Smooth muscle cell (in vitro differentiated cells): ENCODE results near the gene SCPEP1. TPM values are rescaled to one million over a fixed set of nuclear protein-coding genes. Genes with fewer than 3 reads are reported as not detected.

ENCODE experiments used
- DNase-seq: peaks from one replicate; lab custom pipeline; 2025; ENCODE audit not compliant: unreplicated experiment; lab: John Stamatoyannopoulos, UW
- H2AFZ ChIP-seq: fragments of 200-600 bp; sonication (generic); 2 replicates; pipeline ENCODE4 v1.6.0; 2016; ENCODE audit warnings: antibody characterized with exemption, low read depth, mild to moderate bottlenecking
- H3F3A ChIP-seq: fragments of 200-600 bp; sonication (generic); 2 replicates; pipeline ENCODE4 v1.6.0; 2017; ENCODE audit warnings: antibody characterized with exemption, low read depth
- H3K27ac ChIP-seq: fragments of 200-600 bp; sonication (generic); 2 replicates; pipeline ENCODE4 v1.5.1; 2016; ENCODE audit warnings: low read depth, mild to moderate bottlenecking
- H3K27me3 ChIP-seq: fragments of 200-600 bp; sonication (generic); 2 replicates; pipeline ENCODE4 v1.6.1; 2016; ENCODE audit warnings: low read depth, mild to moderate bottlenecking
- H3K36me3 ChIP-seq: fragments of 200-600 bp; sonication (generic); 2 replicates; pipeline ENCODE4 v1.5.1; 2016; ENCODE audit warnings: low read depth
- H3K4me1 ChIP-seq: fragments of 200-600 bp; sonication (generic); 2 replicates; pipeline ENCODE4 v1.5.1; 2016; ENCODE audit warnings: low read depth
- H3K4me2 ChIP-seq: fragments of 200-600 bp; sonication (generic); 2 replicates; pipeline ENCODE4 v1.6.0; 2016; ENCODE audit warnings: mild to moderate bottlenecking
- H3K4me3 ChIP-seq: fragments of 200-600 bp; sonication (generic); 2 replicates; pipeline ENCODE4 v1.5.1; 2016; ENCODE audit warnings: mild to moderate bottlenecking
- H3K79me2 ChIP-seq: fragments of 200-600 bp; sonication (generic); 2 replicates; pipeline ENCODE4 v1.6.0; 2016; ENCODE audit warnings: low read depth, mild to moderate bottlenecking
- H3K9ac ChIP-seq: fragments of 200-600 bp; sonication (generic); 2 replicates; pipeline ENCODE4 v1.6.0; 2016; ENCODE audit warnings: low read depth
- H3K9me3 ChIP-seq: fragments of 200-600 bp; sonication (generic); replicated peaks from 2 replicates; pipeline ENCODE4 v1.5.1; 2016; ENCODE audit warnings: low read depth
- H4K20me1 ChIP-seq: fragments of 200-600 bp; sonication (generic); 2 replicates; pipeline ENCODE4 v1.6.0; 2016; ENCODE audit warnings: low read depth
- WGBS: methylation state at CpG from one replicate; pipeline ENCODE4 v1.1.7; 2016; ENCODE audit warnings: low lambda C conversion rate; 5-methylcytosine and 5-hydroxymethylcytosine counted together
- polyA plus RNA-seq: library from polyadenylated mRNA; unstranded; fragments of >200 nt; fragmentation: Nextera tagmentation; extraction: Ambion mirVana; gene quantifications from 2 replicates; pipeline ENCODE4 v1.2.1, GENCODE V29; 2016
- total RNA-seq: library from RNA; depleted of rRNA; stranded (reverse); fragments of >200 nt; gene quantifications from 2 replicates; pipeline ENCODE4 v1.2.3, GENCODE V29; 2014
- TF ChIP-seq, protein P1 (sequence below): fragments of 200-600 bp; sonication (generic); IDR thresholded peaks from 2 replicates; pipeline ENCODE4 v1.5.1; 2017; ENCODE audit warnings: borderline replicate concordance, mild to moderate bottlenecking, antibody characterized with exemption; ENCODE audit not compliant: insufficient read depth, poor library complexity, severe bottlenecking

The SCPEP1 gene
- total and polyA plus RNA-seq, 2 experiments from 2014 or later = 42.8 to 48.5 TPM

DNA sequence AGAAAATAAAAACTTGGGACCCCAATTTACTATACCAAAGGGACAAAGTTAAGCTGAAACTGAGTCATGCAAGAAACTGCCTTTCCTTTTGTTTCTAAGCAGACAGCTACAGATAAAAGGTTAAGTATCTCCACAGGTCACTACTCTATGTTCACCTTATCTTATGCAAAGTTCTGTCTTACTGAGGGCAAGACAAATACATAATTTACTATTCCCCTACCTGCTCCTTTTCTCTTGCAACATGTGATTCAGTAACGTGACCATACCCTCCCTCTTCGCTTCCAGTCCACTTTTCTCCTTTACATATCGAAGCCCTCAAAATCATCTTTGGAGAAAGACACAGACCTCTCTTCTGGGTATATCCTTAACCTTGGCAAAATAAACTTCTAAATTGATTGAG lies 42.3 kb downstream of the SCPEP1 start:
- H3K9me3 ChIP-seq = no peaks in the 10 kb centered on the region
- no peaks in the 10 kb centered on the region for H3K4me1 ChIP-seq
- no peaks in the 10 kb centered on the region for H3K79me2 ChIP-seq
- H4K20me1 ChIP-seq = no peaks in the 10 kb centered on the region
- no peak overlapping the region for H3K4me2 ChIP-seq
- H3K27ac ChIP-seq = no peak overlapping the region
- no peak overlapping the region for H3K4me3 ChIP-seq
- DNase-seq = no peak
- H2AFZ ChIP-seq = no peak overlapping the region
- H3K9ac ChIP-seq = no peak overlapping the region
- no peaks in the 10 kb centered on the region for H3F3A ChIP-seq
- TF ChIP-seq, protein P1, sequence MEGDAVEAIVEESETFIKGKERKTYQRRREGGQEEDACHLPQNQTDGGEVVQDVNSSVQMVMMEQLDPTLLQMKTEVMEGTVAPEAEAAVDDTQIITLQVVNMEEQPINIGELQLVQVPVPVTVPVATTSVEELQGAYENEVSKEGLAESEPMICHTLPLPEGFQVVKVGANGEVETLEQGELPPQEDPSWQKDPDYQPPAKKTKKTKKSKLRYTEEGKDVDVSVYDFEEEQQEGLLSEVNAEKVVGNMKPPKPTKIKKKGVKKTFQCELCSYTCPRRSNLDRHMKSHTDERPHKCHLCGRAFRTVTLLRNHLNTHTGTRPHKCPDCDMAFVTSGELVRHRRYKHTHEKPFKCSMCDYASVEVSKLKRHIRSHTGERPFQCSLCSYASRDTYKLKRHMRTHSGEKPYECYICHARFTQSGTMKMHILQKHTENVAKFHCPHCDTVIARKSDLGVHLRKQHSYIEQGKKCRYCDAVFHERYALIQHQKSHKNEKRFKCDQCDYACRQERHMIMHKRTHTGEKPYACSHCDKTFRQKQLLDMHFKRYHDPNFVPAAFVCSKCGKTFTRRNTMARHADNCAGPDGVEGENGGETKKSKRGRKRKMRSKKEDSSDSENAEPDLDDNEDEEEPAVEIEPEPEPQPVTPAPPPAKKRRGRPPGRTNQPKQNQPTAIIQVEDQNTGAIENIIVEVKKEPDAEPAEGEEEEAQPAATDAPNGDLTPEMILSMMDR = no peak
- H3K27me3 ChIP-seq = no peaks in the 10 kb centered on the region
- H3K36me3 ChIP-seq = no peaks in the 10 kb centered on the region
- 46% methylated on average over 3 of the region's 3 CpGs for WGBS

DNA sequence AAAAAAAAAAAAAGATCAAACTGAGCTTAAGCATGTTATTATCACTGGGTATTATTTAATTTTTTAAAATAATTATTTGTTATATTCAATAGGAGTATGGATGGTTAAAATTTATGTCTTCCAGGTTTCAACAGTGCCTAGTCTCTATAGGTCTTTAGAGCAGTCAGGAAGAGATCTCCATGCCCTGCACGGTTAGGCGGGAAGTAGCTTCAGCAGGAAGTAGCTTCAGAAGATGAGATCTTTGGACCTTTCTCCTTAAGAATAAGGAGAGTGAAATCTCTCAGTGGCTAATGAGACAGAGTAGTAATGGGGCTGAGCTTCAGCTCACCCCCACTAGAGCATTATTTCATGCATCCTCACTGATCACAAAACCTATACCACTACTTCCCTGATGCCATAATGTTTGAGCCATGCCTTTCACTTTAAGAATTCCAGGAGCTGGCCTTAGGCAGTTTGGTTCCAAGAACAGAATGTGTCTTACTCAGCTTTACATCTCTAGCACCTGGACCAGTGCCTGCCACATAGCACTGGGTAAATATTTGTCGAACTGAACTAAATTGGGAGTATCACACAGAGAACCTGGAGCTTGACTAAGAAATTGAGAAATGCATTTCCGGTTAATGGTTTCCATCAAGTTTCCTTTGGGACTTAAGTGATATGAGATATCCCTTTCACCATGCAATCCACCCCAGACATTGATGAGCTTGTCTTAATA lies 43.5 kb downstream of the SCPEP1 start:
- no peak overlapping the region for H3K4me2 ChIP-seq
- 68% methylated on average over 4 of the region's 4 CpGs for WGBS
- no peak overlapping the region for H3K27ac ChIP-seq
- no peaks in the 10 kb centered on the region for H4K20me1 ChIP-seq
- TF ChIP-seq, protein P1 = no peak
- H3K79me2 ChIP-seq = no peaks in the 10 kb centered on the region
- H3F3A ChIP-seq = no peaks in the 10 kb centered on the region
- no peak for DNase-seq
- no peak overlapping the region for H3K4me3 ChIP-seq
- H2AFZ ChIP-seq = no peak overlapping the region
- H3K4me1 ChIP-seq = no peaks in the 10 kb centered on the region
- no peaks in the 10 kb centered on the region for H3K36me3 ChIP-seq
- no peaks in the 10 kb centered on the region for H3K27me3 ChIP-seq
- H3K9ac ChIP-seq = no peak overlapping the region
- H3K9me3 ChIP-seq = no peaks in the 10 kb centered on the region

DNA sequence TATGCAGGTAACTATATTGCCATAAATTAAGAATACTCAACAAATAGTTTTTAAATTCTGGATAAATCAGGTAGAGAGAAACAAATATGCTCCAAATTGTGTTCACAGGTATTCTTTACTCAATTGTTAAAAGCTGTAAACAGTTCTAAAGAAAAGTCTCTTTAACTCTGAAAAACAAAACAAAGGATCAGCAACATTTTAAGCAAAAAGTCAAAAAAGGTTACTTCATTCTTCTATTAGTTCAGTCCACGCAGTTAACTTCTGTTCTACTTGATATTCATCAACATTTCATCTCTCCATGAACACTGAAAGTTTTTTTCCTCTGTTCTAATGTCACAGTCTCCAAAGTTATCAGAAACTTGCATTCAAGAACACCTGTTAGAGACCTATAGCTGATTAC lies 47.9 kb downstream of the SCPEP1 start:
- TF ChIP-seq, protein P1 = no peak
- WGBS = 80% methylated on average over 1 of the region's 1 CpG
- Histone ChIP-seq H3K4me3 (no peak overlapping the region), H3K4me1 (no peaks in the 10 kb centered on the region), H3K36me3 (no peaks in the 10 kb centered on the region), H2AFZ (no peak overlapping the region), H3K27me3 (no peaks in the 10 kb centered on the region), H4K20me1 (no peaks in the 10 kb centered on the region), H3K4me2 (no peak overlapping the region), H3K27ac (no peak overlapping the region), H3K79me2 (no peaks in the 10 kb centered on the region), H3K9ac (no peak overlapping the region), H3K9me3 (no peaks in the 10 kb centered on the region), H3F3A (no peaks in the 10 kb centered on the region)
- DNase-seq = no peak

DNA sequence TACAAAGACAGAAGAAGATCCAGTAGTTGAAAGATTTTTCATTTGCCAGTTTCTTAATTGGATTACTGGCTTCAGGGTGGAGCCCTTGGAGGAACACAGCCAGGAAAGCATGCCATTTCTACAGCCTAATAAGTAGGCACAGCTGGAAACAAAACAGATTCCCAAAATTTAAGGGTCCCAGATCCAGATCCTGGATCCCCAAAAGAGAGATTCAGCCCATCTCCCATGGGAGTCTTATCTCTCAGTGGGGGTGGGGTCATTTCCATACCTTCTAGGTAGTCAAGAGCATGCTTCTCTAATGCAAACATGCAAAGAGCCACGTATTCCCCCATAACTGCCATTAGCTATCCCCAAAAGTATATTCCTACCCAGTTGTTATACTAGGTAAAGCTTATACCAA lies 49.9 kb downstream of the SCPEP1 start:
- no peaks in the 10 kb centered on the region for H3K79me2 ChIP-seq
- TF ChIP-seq, protein P1 = no peak
- no peak overlapping the region for H3K4me2 ChIP-seq
- 90% methylated on average over 1 of the region's 1 CpG for WGBS
- no peaks in the 10 kb centered on the region for H3F3A ChIP-seq
- H2AFZ ChIP-seq = no peak overlapping the region
- H4K20me1 ChIP-seq = no peaks in the 10 kb centered on the region
- no peak overlapping the region for H3K9ac ChIP-seq
- DNase-seq = no peak
- no peaks in the 10 kb centered on the region for H3K4me1 ChIP-seq
- H3K27ac ChIP-seq = no peak overlapping the region
- H3K27me3 ChIP-seq = no peaks in the 10 kb centered on the region
- H3K9me3 ChIP-seq = no peaks in the 10 kb centered on the region
- no peak overlapping the region for H3K4me3 ChIP-seq
- no peaks in the 10 kb centered on the region for H3K36me3 ChIP-seq
